Measurements from ENCODE around the gene PGBD5.
"Not testable (repeated sequence)": the region's sequence is repeated elsewhere in the genome, so short reads cannot be mapped to it uniquely, and the experiment has no call there.

Gene PGBD5, protein sequence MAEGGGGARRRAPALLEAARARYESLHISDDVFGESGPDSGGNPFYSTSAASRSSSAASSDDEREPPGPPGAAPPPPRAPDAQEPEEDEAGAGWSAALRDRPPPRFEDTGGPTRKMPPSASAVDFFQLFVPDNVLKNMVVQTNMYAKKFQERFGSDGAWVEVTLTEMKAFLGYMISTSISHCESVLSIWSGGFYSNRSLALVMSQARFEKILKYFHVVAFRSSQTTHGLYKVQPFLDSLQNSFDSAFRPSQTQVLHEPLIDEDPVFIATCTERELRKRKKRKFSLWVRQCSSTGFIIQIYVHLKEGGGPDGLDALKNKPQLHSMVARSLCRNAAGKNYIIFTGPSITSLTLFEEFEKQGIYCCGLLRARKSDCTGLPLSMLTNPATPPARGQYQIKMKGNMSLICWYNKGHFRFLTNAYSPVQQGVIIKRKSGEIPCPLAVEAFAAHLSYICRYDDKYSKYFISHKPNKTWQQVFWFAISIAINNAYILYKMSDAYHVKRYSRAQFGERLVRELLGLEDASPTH

DNA sequence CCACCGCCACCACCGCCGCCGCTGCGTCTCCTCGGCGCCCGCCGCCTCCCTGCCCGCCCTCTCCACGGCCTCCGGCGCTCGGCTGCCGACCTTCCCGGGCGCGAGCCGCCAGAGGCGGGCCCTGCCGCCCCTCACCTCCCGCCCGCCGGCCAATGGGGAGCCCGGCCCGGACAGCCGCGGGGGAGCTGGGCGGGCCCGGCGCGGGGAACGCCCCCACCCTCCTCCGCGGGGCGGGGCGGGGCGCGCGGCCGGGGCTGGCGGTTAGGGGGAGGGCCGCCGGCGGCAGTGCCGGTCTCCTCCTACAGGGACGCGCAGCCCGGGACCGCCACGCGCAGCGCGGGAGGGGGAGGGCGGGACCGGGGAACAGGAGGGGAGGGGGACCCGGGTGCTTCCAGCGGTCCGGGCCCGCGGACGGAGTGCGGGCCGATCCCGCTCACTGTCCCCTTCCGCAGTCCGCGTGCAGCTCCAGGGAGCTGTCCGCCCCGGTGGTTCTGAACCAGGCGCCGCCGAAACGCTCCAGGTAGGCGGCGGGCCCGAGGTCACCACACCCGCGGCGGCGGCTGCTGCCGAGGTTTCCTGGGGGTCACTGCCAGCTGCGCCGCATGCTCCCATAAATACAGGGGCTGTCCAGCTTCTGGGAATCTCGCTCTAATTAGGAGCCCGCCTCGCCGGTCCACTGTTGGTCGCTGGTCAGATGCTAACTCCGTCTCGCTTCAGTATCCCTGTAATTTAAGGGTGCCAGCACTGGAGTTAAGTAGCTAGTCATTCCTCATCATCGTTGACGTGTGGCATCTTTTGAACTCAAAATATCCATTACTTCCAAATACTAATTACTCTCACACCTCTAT is at the start of gene PGBD5:
Gene PGBD5 (minus strand): TSS at position 87 of the 848 bp plus-strand sequence. CDS start 404 bp downstream, outside the sequence.
- peak; percentile 5 to 42 for DNase-seq (ENCODE audit: low read depth in 1 of 2, low spot score in 1 of 2)

DNA sequence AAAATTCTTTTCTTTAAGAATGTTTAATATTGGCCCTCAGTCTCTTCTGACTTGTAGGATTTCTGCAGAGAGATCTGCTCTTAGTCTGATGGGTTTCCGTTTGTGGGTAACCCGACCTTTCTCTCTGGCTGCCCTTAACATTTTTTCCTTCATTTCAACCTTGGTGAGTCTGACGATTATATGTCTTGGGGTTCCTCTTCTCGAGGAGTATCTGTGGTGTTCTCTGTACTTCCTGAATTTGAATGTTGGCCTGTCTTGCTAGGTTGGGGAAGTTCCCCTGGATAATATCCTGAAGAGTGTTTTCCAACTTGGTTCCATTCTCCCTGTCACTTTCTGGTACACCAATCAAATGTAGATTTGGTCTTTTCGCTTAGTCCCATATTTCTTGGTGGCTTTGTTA is 48.8 kb upstream of the PGBD5 start:
- not testable (repeated sequence) for DNase-seq (ENCODE audit: low read depth in 1 of 2, low spot score in 1 of 2)

DNA sequence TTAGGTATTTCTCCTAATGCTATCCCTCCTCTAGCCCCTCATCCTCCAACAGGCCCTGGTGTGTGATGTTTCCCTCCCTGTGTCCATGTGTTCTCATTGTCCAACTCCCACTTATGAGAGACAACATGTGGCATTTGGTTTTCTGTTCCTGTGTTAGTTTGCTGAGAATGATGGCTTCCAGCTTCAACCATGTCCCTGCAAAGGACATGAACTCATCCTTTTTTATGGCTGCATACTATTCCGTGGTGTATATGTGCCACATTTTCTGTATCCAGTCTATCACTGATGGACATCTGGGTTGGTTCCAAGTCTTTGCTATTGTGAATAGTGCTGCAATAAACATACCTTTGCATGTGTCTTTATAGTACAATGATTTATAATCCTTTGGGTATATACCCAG is 44.6 kb upstream of the PGBD5 start:
- not testable (repeated sequence) for DNase-seq (ENCODE audit: low read depth in 1 of 2, low spot score in 1 of 2)

DNA sequence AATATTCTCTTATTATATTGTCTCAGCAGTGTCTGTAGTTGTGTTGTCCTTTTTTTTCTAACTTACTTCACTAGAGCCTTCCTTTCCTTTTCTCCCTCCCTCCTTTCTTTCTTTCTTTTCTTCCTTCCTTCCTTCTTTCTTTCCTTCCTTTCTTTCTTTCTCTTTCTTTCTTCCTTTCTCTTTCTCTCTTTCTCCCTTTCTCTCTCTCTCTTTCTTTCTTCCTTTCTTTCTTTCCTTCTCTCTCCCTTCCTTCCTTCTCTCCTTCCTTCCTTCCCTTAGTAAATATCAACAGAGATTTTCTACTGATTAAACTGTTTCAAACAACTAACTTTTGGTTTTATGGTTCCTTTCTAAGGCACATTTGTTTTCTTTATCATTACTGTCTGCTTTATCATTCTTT is 43.1 kb upstream of the PGBD5 start:
- DNase-seq (ENCODE audit: low read depth in 1 of 2, low spot score in 1 of 2): no peak

DNA sequence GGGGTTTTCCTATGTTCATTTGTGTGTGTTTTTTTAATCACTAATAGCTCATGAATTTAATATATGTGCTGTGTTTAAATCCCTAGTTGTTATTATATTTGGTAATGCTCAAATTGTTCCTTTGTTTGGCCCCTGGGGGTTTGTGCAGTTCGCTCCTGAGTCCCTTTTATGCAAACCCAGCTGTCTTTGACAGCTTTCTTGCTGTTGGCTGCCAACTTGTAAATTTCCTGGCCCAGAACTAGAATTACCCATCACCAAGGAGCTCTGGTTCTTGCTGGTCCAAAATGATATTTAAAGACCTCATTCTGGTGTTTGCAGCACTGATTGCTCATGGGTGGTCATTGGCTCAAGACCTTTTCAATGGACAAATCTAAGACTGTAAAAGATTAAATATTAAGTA is 39.6 kb upstream of the PGBD5 start:
- no peak for DNase-seq (ENCODE audit: low read depth in 1 of 2, low spot score in 1 of 2)

DNA sequence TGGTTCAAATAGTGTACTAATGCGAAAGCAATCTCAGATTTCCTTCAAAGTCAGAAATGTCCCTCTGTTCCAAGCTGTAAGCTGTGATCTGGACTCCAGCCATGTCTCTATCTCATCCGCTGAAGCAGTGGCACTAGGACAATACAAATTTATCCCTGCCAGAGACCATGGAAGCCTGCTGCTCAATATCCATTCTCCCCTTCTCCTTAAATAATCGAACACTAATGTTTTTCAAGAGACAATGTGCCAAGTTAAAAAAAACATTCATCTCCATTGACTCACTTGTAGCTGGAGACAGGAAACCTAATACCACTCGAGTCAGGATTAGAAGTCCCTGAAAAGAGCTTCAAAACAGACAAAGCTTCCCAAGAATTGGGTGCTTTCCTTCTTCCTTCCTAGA is 38.5 kb upstream of the PGBD5 start:
- DNase-seq (ENCODE audit: low read depth in 1 of 2, low spot score in 1 of 2): no peak

DNA sequence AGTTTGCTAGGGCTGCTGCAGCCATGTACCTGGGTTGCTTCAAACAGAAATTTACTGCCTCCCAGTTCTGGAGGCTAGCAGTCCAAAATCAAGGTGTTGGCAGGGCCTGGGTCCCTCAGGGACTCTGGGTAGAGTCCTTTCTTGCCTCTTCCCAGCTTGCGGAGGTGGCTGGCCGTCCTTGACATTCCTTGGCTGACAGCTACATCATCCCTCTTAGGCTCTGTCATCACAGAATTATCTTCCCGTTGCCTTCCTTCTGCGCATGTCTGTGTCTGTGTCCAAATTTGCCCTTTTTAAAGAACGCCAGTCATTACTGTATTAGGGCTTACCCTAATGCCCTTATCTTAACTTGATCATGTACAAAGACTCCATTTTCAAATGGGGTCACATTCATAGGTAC is 37.6 kb upstream of the PGBD5 start:
- DNase-seq (ENCODE audit: low read depth in 1 of 2, low spot score in 1 of 2): no peak

DNA sequence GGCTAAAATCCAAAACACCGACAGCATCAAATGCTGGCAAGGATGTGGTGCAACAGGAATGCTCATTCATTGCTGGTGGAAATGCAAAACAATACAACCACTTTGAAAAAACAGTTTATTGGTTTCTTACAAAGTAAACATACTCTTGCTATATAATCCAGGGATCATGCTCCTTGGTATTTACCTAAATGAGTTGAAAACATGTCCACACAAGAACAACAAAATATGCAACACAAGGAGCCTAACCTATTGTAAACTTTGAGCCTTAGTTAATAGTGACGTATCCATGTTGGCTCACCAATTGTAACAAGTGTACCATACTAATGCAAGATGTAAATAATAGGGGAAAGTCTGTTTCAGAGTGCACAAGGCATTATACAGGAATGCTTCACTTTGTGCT is 37.2 kb upstream of the PGBD5 start:
- DNase-seq (ENCODE audit: low read depth in 1 of 2, low spot score in 1 of 2): no peak

DNA sequence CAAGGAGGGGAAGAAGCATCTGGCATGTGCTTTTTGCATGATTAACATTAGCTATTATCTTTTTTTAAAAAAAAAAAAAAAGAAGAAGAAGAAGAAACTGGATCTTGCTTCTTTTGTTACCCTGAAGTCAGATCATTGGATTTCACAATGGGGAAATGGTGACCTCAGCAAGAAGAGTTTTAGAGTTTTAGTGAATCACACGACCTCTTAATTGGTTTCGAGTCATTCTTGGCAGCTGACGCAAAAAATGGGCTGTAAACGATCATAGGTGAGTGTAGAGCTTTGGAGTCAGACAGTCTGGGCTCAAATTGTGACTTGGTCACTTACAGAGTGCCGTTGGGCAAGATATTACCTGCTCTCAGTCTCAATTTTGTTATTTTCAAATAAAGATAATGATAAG is 33.3 kb upstream of the PGBD5 start:
- no peak for DNase-seq (ENCODE audit: low read depth in 1 of 2, low spot score in 1 of 2)

DNA sequence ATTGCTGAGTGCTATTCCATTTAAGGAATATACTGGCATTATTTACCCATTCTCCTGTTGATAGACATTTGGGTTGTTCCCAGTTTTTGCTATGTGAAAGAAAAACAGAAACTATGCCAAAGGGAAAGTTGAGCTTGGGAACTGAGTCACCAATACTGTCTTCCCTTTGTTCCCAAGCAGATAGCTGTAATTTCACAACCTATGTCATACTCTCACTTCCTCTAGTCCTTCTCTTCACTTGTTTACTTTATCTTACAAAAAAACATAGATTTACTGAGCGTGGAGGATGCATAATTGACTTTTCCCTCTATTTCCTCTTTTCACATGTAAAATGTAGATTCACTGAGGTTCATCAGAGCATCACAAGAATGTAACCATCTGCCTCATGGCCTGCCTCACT is 32.4 kb upstream of the PGBD5 start:
- no peak for DNase-seq (ENCODE audit: low read depth in 1 of 2, low spot score in 1 of 2)

DNA sequence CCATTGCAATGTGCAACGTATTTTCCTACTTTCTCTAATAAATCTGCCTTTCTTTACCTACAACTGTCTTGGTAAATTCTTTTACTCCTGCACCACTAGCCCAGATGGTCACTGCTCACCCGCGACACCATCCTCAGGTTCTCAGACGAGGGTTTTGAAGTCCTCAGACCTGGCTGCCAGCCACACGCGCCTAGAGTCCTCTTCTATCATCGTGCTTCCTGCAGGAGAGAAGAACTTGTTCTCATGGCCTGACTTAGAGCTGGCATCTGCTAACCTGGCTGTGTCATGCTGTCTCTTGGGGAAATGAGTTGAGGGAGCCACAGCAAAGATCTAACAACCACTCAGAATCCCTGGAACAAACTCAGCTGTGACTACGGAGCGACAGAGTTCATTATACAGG is 30.3 kb upstream of the PGBD5 start:
- no peak for DNase-seq (ENCODE audit: low read depth in 1 of 2, low spot score in 1 of 2)

DNA sequence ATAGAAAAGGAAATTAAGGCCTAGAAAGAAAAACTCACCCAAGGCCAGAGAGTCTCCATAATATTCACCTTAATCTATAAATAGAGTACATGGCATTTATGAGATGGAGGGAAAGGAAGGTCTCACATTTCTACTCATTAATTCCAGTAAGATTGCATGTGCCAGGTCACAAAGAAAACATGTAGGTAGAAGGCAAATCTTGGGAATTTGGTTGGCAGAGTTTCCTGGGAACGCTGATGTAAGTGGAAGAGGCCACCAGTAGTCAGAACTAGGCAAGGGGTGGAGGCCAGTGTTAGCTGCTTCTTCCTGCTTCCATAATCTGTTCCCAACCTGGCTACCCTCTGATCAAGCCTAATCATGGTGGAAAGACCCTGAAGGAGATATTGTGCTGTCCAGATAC is 29.2 kb upstream of the PGBD5 start:
- DNase-seq (ENCODE audit: low read depth in 1 of 2, low spot score in 1 of 2): no peak

DNA sequence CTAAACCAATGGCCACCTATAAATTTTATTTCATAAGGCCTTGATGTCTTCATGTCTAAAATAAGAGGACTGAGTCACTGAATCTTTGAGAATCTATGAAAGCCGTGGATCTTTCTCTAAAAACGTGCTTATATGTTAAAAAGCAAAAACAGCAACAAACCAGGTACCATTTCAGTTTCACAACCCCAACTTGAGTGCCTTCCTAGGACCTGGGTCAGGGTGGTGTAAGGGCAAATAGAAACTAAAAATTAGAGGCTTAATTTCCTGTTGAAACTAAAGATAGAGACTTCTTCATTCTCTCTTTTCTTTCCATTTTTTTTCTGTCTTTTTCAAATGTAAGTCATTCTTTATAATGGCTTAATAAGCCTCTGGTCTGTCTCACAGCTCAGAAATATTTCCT is 27.2 kb upstream of the PGBD5 start:
- DNase-seq (ENCODE audit: low read depth in 1 of 2, low spot score in 1 of 2): no peak

DNA sequence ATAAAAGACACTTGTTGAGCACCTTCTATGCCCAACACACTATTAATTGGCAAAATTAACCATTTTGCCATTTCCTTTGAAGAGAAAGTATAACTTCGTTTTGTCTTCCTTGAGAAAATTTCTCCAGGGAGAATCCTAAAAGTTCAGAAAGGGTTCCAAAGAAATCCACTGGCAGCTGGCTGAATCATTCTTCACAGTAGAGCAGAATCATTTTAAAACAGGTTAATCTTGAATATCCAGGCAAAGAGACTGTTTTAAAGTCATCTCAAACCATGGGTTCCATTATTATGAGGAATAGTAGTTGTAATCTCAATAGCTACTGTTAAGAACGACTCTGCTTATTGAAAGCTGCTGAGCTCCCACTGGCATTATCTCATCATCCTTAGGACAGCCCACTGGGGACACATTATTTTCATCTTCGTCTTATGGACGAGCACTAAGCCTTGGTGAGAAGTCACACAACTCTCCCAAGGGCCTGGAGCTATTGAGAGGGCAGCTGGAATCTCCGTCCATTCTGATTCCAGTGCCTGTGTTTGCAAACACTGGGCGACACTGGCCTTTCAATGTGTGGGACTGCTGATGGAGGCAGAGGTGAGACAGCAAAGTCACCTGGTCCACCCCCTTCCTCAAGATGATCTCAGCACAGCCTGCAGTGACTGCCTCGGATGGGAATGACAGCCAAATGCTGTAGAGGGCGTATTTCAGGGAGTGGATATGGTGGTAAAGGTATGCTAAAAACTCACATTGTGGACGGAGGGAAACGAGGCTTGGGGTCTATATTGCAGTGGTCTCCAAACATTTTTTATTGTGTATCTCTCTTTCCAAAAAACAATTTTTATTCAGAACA is 15.3 kb upstream of the PGBD5 start:
- DNase-seq (ENCODE audit: low read depth in 1 of 2, low spot score in 1 of 2): no peak

DNA sequence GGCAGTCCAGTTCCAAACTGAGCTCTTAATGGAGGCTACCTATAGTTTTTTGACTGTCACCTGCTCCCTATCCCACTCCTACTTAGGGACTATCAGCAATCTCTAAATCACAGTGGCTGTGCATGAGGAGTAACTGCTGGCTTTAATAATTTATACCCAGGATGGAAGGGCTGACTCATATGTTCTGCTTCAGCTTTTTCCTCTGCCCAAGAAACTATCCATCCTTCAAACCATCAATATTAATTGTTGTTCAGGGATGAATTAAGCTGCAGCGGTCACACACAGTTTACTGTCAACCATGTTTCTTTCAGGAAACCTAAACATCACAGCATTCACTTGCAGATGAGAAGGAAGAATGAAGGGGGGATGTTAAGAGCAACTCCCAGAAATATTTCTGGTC is 9.0 kb upstream of the PGBD5 start:
- DNase-seq (ENCODE audit: low read depth in 1 of 2, low spot score in 1 of 2): no peak

DNA sequence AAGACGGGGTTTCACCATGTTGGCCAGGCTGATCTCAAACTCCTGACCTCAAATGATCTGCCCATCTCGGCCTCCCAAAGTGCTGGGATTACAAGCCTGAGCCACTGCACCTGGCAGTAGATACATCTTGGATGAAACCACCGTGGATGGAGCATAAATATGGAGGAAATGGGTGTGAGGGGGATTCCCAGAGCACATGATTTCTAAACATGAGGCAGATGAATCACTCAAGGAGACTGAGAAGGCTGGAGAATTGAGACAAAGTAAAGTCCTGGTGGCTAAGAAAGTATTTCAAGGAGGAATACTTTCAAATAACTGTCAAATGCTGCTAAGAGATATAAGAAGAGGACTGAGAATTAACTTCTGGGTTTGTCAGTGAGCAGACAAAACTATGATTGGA is 5.4 kb upstream of the PGBD5 start:
- no peak for DNase-seq (ENCODE audit: low read depth in 1 of 2, low spot score in 1 of 2)

DNA sequence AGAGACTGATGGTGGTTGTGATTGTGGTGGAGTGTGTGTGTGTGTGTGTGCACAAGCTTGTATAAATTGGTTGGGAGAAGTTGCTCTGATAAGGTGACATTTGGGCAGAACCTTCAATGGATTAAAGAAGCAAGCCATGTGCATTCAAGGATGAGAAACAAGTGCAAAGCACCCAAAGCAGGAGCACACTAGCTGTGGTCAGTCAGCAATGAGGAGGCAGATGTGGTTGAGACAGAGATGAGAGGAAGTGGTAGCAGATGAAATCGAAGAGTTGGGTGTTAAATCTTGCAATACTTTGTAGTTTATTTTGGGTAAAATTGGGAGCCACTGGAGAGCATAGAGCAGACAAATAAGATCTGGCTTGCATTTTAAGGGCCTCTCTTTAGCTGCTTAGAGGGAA is 4.4 kb upstream of the PGBD5 start:
- DNase-seq (ENCODE audit: low read depth in 1 of 2, low spot score in 1 of 2): no peak

DNA sequence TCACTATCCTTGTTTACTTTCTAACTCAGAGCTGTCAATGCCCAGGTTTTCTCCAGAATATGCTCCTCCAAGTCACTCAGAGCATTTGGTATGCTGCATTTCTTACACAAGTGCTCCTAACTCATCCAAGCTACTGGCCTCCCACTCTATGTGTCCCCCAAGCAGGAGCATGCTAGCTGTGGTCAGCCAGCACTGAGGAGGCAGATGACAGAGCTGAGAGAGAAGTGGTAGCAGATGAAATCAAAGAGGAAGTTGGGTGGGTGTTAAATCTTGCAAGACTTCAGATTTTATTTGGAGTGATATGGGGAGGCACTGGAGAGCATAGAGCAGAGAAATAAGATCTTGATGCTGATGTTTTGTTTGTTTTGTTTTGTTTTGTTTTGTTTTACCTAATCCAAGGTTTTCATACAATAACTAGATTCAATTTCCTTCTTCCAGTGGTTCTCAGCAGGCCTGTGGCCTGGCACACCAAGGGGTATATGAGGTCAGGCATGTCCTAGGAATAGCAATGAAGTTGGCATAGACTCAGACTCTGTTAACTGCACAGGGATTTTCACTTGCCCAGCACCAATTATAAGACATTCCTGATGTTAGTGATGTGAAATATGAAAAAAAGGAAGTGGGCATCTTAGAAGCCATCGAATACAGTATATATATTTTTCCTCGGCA is 3.1 kb upstream of the PGBD5 start:
- no peak for DNase-seq (ENCODE audit: low read depth in 1 of 2, low spot score in 1 of 2)

DNA sequence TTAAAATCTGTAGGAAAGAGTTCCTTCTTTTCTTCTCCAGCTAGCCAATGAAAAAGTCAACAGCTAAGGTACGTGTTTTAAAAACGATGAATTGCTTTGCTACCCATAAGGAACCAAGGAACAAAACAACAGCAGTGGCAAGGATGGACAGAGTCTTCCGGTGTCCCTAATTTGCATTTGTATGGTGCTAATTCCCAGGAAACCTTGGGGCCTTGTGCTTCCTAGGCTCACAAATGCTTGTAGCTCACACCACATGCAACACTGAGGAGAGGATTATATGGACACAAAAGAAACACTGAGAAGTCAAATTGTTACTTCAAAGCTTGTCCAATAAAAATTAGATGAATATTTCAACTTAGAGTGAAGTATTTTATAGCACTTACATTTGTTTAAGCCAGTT is 1.8 kb upstream of the PGBD5 start:
- no peak for DNase-seq (ENCODE audit: low read depth in 1 of 2, low spot score in 1 of 2)

DNA sequence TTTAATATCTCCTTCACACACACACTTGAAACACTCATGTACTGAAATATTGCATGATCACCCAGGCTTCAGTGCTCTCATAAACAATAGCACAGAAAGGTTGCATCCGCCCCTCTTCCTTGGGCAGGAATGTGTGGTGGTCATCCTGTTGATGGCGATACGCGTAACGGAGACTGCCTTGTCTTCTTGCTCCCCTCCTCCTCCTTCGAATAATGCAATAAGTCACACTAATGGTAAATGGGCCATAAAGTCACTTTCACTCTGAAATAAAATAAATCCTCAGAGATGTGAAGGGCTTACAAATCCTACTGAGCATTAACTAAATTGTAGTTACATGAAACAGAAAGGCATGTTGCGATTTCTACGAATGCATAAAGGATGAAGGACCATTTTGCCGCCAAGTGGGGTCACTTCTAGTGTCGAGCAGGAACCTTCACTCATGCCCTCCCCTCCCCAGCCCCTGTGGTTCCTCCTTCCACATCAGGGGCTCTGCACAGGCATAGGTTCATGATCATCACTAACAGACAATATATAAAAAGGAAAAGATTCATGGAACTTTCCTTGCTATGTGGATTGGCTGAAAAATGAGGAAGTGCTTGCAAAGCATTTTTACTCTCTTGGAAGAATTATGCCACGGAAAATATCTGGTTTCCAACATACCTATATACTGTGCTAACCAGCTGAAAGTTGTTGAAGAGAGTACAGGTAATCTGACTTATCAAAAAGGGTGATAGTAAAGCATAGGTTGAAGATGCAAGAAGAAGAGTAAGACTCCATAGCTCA is 1.2 kb upstream of the PGBD5 start:
- no peak for DNase-seq (ENCODE audit: low read depth in 1 of 2, low spot score in 1 of 2)
